ENCODE measurements around the gene ETNPPL.

DNA sequence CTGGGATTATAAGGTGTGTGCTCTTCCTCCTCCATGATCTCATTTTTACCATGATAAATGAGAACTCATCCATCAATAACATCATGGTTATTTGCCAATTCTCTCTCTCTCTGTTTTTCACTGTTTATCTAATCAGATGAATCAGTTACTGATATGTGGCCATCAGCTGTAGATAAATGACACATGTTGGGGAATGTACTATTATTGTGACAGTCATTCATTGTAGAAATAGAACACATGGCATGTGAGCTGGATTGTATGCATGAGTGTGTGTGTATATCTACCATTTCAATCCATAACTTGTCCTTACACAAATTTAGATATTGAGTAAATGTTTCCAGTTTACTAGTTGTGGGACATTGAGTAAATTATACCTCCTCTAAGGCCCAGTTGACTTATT, 59.5 kb downstream of the ETNPPL start:
- TF ChIP-seq, protein P1, sequence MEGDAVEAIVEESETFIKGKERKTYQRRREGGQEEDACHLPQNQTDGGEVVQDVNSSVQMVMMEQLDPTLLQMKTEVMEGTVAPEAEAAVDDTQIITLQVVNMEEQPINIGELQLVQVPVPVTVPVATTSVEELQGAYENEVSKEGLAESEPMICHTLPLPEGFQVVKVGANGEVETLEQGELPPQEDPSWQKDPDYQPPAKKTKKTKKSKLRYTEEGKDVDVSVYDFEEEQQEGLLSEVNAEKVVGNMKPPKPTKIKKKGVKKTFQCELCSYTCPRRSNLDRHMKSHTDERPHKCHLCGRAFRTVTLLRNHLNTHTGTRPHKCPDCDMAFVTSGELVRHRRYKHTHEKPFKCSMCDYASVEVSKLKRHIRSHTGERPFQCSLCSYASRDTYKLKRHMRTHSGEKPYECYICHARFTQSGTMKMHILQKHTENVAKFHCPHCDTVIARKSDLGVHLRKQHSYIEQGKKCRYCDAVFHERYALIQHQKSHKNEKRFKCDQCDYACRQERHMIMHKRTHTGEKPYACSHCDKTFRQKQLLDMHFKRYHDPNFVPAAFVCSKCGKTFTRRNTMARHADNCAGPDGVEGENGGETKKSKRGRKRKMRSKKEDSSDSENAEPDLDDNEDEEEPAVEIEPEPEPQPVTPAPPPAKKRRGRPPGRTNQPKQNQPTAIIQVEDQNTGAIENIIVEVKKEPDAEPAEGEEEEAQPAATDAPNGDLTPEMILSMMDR (IDR thresholded peaks at IDR 0.05; ENCODE audit: poor library complexity, severe bottlenecking), result no peak
- TF ChIP-seq EZH2 (IDR thresholded peaks at IDR 0.05; ENCODE audit: borderline replicate concordance, insufficient read depth, low read length, poor library complexity, severe bottlenecking), result no peak
- TF ChIP-seq EP300 (conservative IDR thresholded peaks at IDR 0.05; ENCODE audit: poor library complexity, severe bottlenecking), result no peak
- TF ChIP-seq, protein P2, sequence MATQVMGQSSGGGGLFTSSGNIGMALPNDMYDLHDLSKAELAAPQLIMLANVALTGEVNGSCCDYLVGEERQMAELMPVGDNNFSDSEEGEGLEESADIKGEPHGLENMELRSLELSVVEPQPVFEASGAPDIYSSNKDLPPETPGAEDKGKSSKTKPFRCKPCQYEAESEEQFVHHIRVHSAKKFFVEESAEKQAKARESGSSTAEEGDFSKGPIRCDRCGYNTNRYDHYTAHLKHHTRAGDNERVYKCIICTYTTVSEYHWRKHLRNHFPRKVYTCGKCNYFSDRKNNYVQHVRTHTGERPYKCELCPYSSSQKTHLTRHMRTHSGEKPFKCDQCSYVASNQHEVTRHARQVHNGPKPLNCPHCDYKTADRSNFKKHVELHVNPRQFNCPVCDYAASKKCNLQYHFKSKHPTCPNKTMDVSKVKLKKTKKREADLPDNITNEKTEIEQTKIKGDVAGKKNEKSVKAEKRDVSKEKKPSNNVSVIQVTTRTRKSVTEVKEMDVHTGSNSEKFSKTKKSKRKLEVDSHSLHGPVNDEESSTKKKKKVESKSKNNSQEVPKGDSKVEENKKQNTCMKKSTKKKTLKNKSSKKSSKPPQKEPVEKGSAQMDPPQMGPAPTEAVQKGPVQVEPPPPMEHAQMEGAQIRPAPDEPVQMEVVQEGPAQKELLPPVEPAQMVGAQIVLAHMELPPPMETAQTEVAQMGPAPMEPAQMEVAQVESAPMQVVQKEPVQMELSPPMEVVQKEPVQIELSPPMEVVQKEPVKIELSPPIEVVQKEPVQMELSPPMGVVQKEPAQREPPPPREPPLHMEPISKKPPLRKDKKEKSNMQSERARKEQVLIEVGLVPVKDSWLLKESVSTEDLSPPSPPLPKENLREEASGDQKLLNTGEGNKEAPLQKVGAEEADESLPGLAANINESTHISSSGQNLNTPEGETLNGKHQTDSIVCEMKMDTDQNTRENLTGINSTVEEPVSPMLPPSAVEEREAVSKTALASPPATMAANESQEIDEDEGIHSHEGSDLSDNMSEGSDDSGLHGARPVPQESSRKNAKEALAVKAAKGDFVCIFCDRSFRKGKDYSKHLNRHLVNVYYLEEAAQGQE (IDR thresholded peaks at IDR 0.05; ENCODE audit: borderline replicate concordance), result no peak
- TF ChIP-seq SMC3 (conservative IDR thresholded peaks at IDR 0.05; ENCODE audit: poor library complexity), result no peak
- no peak for TF ChIP-seq POLR2AphosphoS5 (IDR thresholded peaks at IDR 0.05)
- TF ChIP-seq TAF1 (IDR thresholded peaks at IDR 0.05; ENCODE audit: low read depth), result no peak

All from neural cell (in vitro differentiated cells).